OCI-LY3 (cell line): ENCODE measurements around the gene FIBP.

Experiments
- EZH2phosphoT487 ChIP-seq: fragments of 200-600 bp; shearing (Covaris generic); IDR thresholded peaks from 2 replicates; pipeline ENCODE4 v1.6.1; 2018; ENCODE audit warnings: antibody characterized with exemption, mixed run types, low read depth
- TF ChIP-seq, protein P1 (sequence below): fragments of 200-600, 300-600 bp; sonication (generic); IDR thresholded peaks from 2 replicates; pipeline ENCODE4 v1.5.1; 2014; ENCODE audit warnings: antibody characterized with exemption, low read length, low read depth

DNA sequence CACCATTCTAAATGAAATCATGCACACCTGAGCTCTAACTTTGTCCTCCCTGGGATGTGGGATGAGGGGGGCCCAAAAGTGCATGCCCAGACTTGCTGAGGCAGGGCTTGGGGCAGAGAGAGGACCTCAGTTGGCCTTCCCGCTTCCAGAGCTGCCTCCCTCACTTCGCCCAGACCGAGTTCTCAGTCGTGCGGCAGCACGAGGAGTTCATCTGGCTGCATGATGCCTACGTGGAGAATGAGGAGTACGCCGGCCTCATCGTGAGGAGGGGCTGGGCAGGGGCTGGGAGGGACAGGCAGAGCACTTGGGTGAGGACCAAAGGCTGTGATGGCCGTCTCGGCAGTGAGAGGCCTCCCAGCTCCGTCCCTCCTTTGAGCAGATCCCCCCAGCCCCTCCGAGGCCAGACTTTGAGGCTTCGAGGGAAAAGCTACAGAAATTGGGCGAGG lies 38.5 kb downstream of the FIBP start:
- TF ChIP-seq, protein P1, sequence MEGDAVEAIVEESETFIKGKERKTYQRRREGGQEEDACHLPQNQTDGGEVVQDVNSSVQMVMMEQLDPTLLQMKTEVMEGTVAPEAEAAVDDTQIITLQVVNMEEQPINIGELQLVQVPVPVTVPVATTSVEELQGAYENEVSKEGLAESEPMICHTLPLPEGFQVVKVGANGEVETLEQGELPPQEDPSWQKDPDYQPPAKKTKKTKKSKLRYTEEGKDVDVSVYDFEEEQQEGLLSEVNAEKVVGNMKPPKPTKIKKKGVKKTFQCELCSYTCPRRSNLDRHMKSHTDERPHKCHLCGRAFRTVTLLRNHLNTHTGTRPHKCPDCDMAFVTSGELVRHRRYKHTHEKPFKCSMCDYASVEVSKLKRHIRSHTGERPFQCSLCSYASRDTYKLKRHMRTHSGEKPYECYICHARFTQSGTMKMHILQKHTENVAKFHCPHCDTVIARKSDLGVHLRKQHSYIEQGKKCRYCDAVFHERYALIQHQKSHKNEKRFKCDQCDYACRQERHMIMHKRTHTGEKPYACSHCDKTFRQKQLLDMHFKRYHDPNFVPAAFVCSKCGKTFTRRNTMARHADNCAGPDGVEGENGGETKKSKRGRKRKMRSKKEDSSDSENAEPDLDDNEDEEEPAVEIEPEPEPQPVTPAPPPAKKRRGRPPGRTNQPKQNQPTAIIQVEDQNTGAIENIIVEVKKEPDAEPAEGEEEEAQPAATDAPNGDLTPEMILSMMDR = no peak
- no peak for TF ChIP-seq EZH2phosphoT487
